Peyer's patch (tissue), 4 donors: Measurements from ENCODE around the gene PDHX.

Experiments
- POLR2A ChIP-seq, 2 donors: fragments of 450-650 bp; IDR thresholded peaks; one replicate each; pipeline ENCODE4 v1.5.1; 2017; ENCODE audit warnings: antibody characterized with exemption in 2 of 2, mild to moderate bottlenecking in 2 of 2, moderate library complexity in 2 of 2
- TF ChIP-seq, protein P1 (sequence below), 6 experiments: fragments of 450-650 bp in 4 of 6; fragments of 200-600 bp in 2 of 6; sonication (generic) in 1 of 6; IDR thresholded peaks; one replicate each; pipeline ENCODE4 v1.5.1; 2017 to 2019; ENCODE audit warnings: antibody characterized with exemption in 6 of 6, mild to moderate bottlenecking in 3 of 6, moderate library complexity in 1 of 6

DNA sequence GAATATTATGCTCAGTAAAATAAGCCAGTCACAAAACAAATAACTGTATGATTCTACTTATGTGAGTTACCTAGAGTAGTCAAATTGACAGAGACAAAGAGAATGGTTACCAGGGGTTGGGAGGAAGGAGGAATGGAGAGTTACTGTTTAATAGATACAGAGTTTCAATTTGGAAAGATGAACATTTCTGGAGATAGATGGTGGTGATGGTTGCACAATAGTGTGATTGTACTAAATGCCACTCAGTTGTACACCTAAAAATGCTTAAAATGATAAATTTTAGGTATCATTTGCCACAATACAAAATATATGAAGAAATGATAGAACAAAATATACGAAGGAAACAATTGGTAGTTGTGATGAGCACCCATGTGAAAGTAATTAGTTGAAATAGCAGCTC is 43.4 kb downstream of the PDHX start:
- TF ChIP-seq, protein P1, sequence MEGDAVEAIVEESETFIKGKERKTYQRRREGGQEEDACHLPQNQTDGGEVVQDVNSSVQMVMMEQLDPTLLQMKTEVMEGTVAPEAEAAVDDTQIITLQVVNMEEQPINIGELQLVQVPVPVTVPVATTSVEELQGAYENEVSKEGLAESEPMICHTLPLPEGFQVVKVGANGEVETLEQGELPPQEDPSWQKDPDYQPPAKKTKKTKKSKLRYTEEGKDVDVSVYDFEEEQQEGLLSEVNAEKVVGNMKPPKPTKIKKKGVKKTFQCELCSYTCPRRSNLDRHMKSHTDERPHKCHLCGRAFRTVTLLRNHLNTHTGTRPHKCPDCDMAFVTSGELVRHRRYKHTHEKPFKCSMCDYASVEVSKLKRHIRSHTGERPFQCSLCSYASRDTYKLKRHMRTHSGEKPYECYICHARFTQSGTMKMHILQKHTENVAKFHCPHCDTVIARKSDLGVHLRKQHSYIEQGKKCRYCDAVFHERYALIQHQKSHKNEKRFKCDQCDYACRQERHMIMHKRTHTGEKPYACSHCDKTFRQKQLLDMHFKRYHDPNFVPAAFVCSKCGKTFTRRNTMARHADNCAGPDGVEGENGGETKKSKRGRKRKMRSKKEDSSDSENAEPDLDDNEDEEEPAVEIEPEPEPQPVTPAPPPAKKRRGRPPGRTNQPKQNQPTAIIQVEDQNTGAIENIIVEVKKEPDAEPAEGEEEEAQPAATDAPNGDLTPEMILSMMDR (IDR thresholded peaks at IDR 0.05) = no peak
- TF ChIP-seq POLR2A (IDR thresholded peaks at IDR 0.05) = no peak
